GM19395 (cell line): ENCODE data around the gene HERC4.

ENCODE experiments used
- ATAC-seq: cut with Tn5 transposase; IDR thresholded peaks from one replicate; pipeline ENCODE4 v1.9.1; 2021; ENCODE audit warnings: mild to moderate bottlenecking, moderate library complexity; ENCODE audit not compliant: unreplicated experiment

The HERC4 gene

DNA sequence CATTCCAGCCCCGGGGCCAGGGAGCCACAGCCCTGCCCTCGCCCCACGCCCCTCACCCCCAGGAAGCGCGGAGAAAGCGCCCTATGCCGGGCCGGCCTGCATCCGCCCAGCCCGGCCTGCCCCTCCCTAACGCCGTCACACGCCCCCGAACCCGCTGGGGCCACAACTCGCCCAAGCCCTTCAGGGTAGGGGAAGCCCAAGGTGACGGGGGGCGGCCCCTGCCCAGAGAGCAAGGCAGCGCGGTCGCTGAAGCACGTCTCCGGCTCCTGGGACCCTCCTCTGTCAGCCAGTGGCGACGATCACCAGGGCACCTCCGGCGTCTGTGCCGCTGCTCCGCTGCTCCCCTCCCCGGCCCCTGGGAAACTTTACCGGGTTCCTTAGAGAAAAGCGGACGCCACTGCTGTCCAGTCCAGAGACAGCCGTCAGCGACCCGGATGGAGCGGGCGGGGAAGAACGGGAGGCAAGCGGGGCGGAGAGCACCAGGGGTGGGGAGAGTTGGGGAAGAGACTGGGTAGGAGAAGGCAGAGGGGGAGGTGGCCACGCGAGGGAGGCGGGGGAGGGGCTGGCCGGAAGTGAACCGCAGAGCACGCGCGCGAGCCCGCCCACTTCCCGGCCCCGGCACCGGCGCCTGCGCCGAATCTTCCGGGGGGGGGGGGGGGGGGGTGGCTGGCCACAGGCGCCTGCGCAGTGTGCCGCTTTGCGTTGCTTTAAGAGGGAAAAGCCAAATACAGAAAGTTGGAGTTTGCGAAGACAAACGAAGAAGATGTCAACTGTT, at the start of gene HERC4:
HERC4 (minus strand) TSS at position 509 of the 775 bp plus-strand sequence. CDS start 2,175 bp downstream, outside the sequence.
- peak; percentile 86 for ATAC-seq

GRCh38 chr10:68124718-68125117, 49.6 kb upstream of the HERC4 start:
- ATAC-seq = no peak

DNA sequence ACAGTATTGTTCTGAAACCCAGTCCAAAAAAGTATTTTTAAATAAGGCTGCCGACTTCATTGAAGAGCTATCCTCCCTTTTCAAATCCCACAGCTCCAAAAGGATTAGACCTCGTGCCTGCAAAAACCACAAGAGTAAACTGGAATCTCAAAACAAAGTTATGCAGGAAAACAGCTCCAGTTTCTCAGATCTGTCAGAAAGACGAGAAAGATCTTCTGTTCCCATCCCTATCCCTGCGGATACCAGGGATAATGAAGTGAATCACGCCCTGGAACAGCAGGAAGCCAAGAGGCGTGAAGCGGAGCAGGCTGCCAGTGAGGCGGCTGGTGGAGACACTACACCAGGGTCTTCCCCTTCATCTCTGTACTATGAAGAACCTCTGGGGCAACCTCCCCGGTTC, 46.8 kb upstream of the HERC4 start:
- ATAC-seq = no peak

DNA sequence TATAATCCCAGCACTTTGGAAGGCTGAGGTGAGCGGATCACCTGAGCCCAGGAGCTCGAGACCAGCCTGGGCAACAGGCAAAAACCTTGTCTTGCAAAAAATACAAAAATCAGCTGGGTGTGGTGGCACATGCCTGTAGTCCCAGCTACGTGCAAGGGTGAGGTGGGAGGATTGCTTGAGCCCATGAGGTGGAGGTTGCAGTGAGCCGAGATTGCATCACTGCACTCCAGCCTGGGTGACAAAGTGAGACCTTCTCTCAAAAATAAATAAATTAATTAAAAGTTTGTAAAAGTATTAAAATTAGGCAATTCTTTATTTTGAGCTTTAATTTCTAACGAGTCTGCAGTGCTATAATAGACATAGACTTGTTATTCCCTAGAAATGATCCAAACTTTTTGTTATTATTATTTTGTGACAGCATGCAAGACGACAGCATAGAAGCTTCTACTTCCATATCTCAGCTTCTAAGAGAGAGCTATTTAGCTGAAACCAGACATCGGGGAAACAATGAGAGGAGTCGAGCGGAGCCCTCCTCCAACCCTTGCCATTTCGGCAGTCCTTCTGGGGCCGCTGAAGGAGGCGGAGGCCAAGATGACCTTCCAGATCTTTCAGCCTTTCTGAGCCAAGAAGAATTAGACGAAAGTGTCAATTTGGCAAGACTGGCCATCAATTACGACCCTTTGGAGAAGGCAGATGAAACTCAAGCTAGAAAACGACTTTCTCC, 46.1 kb upstream of the HERC4 start:
- ATAC-seq = no peak

GRCh38 chr10:68118657-68119056, 43.6 kb upstream of the HERC4 start:
- no peak for ATAC-seq

GRCh38 chr10:68112837-68113236, 37.8 kb upstream of the HERC4 start:
- no peak for ATAC-seq

DNA sequence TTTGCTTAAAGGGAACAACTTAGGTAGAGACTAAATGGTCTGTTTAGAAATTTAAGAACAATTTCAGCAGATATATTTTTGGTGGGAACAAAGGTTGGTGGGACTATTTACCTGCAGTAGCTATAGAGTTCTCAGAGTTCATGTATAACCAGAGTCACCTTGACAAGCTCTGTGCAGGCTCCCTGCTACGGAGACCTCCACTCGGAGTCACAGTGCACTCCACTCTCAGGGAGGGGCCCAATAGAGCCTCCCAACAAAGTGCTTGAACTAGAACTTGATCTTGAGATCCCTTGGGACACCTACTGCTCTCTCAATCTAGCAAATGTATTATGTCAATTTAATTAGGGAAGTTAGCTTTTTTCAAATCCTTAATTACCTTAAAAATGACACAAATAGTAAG, 36.5 kb upstream of the HERC4 start:
- no peak for ATAC-seq

DNA sequence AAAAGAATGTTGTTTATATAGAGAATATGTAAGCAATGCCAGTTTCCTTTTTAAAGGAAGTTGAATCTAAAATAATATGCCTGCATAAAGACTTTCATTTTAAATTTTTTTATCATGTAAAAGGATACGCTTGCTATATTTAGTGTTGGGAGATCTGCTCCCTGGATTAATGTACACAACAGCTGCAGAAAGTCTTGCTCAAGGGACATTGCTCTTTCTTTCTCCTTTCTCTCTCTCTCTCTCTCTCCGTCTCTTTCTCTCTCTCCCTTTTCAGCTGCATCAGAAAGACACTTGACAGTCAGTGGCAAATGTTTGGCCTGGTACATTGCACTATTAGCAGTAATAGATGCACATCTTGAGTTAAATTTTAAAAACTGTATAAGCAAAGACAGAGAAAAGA, 34.9 kb upstream of the HERC4 start:
- no peak for ATAC-seq

DNA sequence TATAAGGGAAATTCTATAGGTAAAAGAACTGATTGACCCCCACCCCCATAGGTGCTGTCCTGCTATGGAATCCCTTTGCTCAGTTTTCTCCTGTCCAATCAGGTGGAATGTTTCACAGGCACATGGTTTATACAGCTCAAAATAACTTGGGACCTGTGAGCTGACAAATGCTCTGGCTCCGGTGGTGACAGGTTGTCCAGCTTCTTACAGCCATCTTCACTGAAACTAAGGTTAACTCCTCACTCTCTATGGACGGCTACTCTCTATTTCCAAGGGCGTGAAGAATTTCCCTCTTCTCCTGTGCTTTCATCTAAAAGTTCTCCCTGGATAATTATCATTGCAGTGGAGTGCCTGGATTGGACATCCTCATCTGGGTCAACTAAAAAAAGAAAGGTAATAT, 34.2 kb upstream of the HERC4 start, which contains the start of gene MYPN:
MYPN (plus strand) TSS at position 158 of the 400 bp plus-strand sequence. CDS start 11,951 bp downstream, outside the sequence.
- no peak for ATAC-seq

DNA sequence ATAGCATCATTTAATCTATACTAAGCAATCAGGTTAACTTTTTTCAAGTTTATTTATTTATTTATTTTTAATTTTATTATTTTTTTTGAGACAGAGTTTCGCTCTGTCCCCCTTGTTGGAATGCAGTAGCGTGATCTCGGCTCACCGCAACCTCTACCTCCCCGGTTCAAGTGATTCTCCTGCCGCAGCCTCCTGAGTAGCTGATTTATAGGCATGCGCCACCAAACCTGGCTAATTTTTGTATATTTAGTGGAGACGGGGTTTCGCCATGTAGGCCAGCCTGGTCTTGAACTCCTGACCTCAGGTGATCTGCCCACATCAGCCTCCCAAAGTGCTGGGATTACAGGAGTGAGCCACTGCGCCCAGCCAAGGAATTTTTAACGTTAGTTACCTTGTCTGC, 33.6 kb upstream of the HERC4 start:
- no peak for ATAC-seq

DNA sequence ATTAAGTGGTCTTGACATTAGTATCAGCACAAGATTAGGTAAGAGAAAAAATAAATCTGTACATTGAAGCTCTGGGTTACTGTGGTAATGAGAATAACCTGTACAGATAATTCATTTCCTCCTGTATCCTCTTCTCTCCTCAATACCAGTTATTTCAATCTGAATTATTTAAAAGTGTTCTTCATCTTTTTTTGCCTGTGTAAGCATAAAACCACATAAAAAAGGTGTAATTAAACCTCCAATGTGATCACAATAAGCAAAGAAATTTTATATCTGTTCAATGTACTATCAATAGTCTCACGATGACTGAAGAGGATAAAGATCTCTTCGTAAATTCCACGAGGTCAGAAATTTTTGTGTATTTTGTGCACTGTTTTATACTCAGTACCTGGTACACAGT, 33.0 kb upstream of the HERC4 start:
- ATAC-seq = no peak

- no peak for ATAC-seq
Measured at GRCh38 chr10:68107651-68108050, 32.6 kb upstream of the HERC4 start.

GRCh38 chr10:68106656-68107055, 31.6 kb upstream of the HERC4 start:
- ATAC-seq = no peak

- ATAC-seq = no peak
Measured at GRCh38 chr10:68105820-68106219, 30.7 kb upstream of the HERC4 start.

DNA sequence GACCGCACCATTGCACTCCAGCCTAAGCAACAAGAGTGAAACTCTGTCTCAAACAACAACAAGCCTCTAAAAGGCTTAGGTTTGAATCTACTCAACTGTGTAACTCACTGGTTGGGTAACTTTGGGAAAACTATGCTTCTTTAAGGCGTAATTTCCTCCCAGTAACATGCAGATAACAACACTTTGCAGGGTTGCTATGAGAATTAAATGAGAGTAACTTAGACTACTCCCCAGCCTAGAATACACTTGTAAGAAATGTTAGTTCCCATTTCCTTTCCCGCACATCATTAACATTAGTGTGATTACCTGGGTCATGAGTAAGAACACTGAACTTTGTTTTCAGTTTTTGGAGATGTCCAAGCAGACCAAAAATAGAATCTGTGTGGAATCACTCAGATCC, 28.8 kb upstream of the HERC4 start:
- no peak for ATAC-seq

- no peak for ATAC-seq
Measured at GRCh38 chr10:68103261-68103878, 28.3 kb upstream of the HERC4 start.

DNA sequence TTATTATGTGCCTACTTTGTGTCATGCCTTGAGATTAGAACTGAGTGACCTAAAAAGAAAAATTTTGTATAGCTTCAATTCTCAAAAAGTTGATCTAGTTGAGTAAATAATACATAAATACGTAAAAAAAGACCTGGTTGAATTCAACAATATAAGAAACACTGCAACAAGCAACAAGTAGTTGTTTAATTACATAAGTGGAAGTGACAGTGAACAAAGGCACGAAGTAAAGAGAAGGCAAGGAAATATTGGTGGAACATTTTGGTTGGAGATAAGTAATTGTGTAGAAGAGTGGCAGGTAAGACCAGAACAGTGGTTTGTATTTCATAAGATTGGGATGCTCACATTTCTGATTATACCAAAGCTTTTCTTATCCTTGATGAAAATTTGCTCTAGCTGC, 26.0 kb upstream of the HERC4 start:
- ATAC-seq = no peak

DNA sequence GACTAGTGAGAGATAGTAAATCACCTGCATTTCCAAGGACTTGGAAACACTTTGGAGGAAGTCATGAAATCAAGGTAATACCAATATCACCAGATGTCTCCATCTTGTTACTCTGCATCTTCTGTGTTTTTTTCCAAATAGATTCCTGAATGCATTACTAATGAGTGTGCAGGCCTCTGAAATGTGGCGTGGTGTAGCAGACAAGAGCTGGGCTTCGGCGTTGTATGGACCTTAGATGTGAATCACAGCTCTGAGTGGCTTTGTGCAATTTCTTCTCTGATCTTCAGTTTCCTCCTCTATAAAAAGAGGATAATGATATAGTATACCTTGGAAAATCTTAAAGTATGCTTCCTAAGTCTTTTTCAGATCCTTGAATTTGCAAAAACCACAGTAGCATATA, 24.7 kb upstream of the HERC4 start:
- no peak for ATAC-seq

- ATAC-seq = no peak
Measured at GRCh38 chr10:68096913-68097516, 21.9 kb upstream of the HERC4 start.

GRCh38 chr10:68095153-68095552, 20.1 kb upstream of the HERC4 start:
- ATAC-seq = no peak

- no peak for ATAC-seq
Measured at GRCh38 chr10:68092512-68092911, 17.4 kb upstream of the HERC4 start.
